ENCODE measurements around the gene TBCA. TPM values are rescaled to one million over a fixed set of nuclear protein-coding genes. Genes with fewer than 3 reads are reported as not detected.

Gene TBCA
- total RNA-seq, 4 donors from 2014 or later = 81.5 to 170 (median 119) TPM

- DNase-seq (ENCODE audit: low spot score) (peak; percentile 39), ATAC-seq (ENCODE audit: low FRiP score) (peak; percentile 18)
- TF ChIP-seq CTCF (IDR thresholded peaks at IDR 0.05) = no peak
Measured at GRCh38 chr5:77774981-77775789, 954 bp downstream of the TBCA start.

- ATAC-seq (ENCODE audit: low FRiP score) (no peak), DNase-seq (ENCODE audit: low spot score) (no peak)
- no peak for TF ChIP-seq CTCF (IDR thresholded peaks at IDR 0.05)
Measured at GRCh38 chr5:77773734-77774280, 2.3 kb downstream of the TBCA start.

- ATAC-seq (ENCODE audit: low FRiP score) = no peak
- no peak for TF ChIP-seq CTCF (IDR thresholded peaks at IDR 0.05)
Measured at GRCh38 chr5:77772729-77773128, 3.4 kb downstream of the TBCA start.

GRCh38 chr5:77771452-77771851, 4.7 kb downstream of the TBCA start:
- TF ChIP-seq CTCF (IDR thresholded peaks at IDR 0.05) = no peak
- no peak for DNase-seq (ENCODE audit: low spot score)
- ATAC-seq (ENCODE audit: low FRiP score) = no peak

More at GRCh38 chr5:77772729-77773128, 3.4 kb downstream of the TBCA start:
- DNase-seq (ENCODE audit: low spot score) = no peak

- no peak for DNase-seq (ENCODE audit: low spot score)
- TF ChIP-seq CTCF (IDR thresholded peaks at IDR 0.05) = no peak
- ATAC-seq (ENCODE audit: low FRiP score) = no peak
Measured at GRCh38 chr5:77770293-77771005, 5.7 kb downstream of the TBCA start.

GRCh38 chr5:77768978-77769377, 7.2 kb downstream of the TBCA start:
- ATAC-seq (ENCODE audit: low FRiP score) (no peak), DNase-seq (ENCODE audit: low spot score) (no peak)
- TF ChIP-seq CTCF (IDR thresholded peaks at IDR 0.05) = no peak

Measured in omental fat pad (tissue), 4 donors.